OCI-LY7 (cell line): ENCODE data around the gene SPATA2.

Experiments used
- CTCF ChIP-seq: fragments of 200-600 bp; sonication (generic); conservative IDR thresholded peaks from 2 replicates; pipeline ENCODE4 v1.5.1; 2014; ENCODE audit warnings: mild to moderate bottlenecking, antibody characterized with exemption, low read length, moderate library complexity, mixed read lengths
- EZH2phosphoT487 ChIP-seq: fragments of 200-600 bp; sonication (generic); IDR thresholded peaks from 2 replicates; pipeline ENCODE4 v1.6.1; 2018; ENCODE audit warnings: low read depth, borderline replicate concordance, mild to moderate bottlenecking, mixed run types, antibody characterized with exemption, low read length, moderate library complexity, mixed read lengths

GRCh38 chr20:49880724-49881445, 34.4 kb downstream of the SPATA2 start:
- TF ChIP-seq CTCF: no peak
- no peak for TF ChIP-seq EZH2phosphoT487
